ENCODE measurements around the gene MAP3K21. TPM values are rescaled to one million over a fixed set of nuclear protein-coding genes. Genes with fewer than 3 reads are reported as not detected.

Gene MAP3K21
- total and polyA plus RNA-seq, 2 of the 8 experiments (the other 6 are each of a cell fraction or from before 2014, with no cell fraction given): 21.2 to 21.8 TPM

DNA sequence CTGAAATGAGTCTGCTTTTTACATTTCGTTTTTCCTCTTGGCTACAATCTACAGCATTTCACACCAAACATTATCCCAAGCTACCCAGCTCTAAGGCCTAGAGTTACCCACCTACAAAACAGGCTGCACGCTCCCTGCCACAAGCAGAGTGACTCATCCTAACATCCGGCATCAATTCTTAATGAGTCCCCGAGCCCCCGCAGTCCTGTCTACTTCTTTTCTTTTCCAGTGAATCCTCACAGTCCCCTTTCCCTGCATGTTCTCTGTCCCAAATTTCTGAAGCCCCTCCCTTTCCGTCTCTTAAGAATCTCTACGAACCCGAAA lies 32.6 kb upstream of the MAP3K21 start:
- Histone ChIP-seq H3K18ac (ENCODE audit: extremely low read depth, low read length) (no peak overlapping the region), H2BK12ac (ENCODE audit: low read depth, low read length) (0 out of 2 replicates have a peak overlapping the region, but pooled peaks have one; percentile 46), H3K27ac (ENCODE audit: low read depth, low read length) (peak overlapping the region; percentile 53), H3K79me2 (ENCODE audit: control insufficient read depth in 1 of 2, insufficient read depth in 2 of 2, low read length in 2 of 2) (peaks cover 16 to 61% of the 10 kb centered on the region in 2 experiments), H2AFZ (ENCODE audit: low read length) (no peak overlapping the region), H2BK15ac (ENCODE audit: low read length) (no peak overlapping the region), H3K56ac (replicated peaks; ENCODE audit: insufficient read length, low read depth, low read length) (peak overlapping the region; percentile 70), H3K9me3 (ENCODE audit: insufficient read depth in 2 of 2, low read depth in 1 of 2, low read length in 1 of 2) (no peaks in the 10 kb centered on the region), H3K14ac (ENCODE audit: insufficient read length) (no peak overlapping the region), H4K20me1 (replicated peaks in 1 of 2; ENCODE audit: control insufficient read depth in 1 of 2, insufficient read depth in 2 of 2, low read length in 2 of 2) (no peaks in the 10 kb centered on the region), H2BK5ac (ENCODE audit: low read depth, low read length) (peak overlapping the region; percentile 95; the same call in 1 of the 2 replicates), H4K8ac (ENCODE audit: extremely low read depth, insufficient read depth, low read length) (peak overlapping the region; percentile 94; the same call in 1 of the 2 replicates), H3K23me2 (ENCODE audit: low read depth, low read length) (no peaks in the 10 kb centered on the region), H3K4me2 (ENCODE audit: insufficient read depth in 1 of 2, low read depth in 2 of 2, low read length in 2 of 2) (peak overlapping the region; percentile 84), H3K36me3 (ENCODE audit: control insufficient read depth in 2 of 4, insufficient read depth in 4 of 4, low read length in 3 of 4) (no peaks in the 10 kb centered on the region), H4K5ac (ENCODE audit: insufficient read length, low read depth, low read length) (peak overlapping the region; percentile 64), H4K91ac (replicated peaks; ENCODE audit: insufficient read length, low read length) (peak overlapping the region; percentile 60), H3K4me3 (ENCODE audit: extremely low read depth in 1 of 4, insufficient read depth in 2 of 4, low read depth in 3 of 4, low read length in 4 of 4) (peak overlapping the region; percentile 77 to 93 (median 89)), H3K4ac (replicated peaks; ENCODE audit: insufficient read length, low read depth, low read length) (no peak overlapping the region), H2AK5ac (ENCODE audit: low read depth, low read length) (no peak overlapping the region), H3K9ac (replicated peaks in 1 of 4; ENCODE audit: extremely low read depth in 1 of 4, low read depth in 3 of 4, low read length in 3 of 4) (peak overlapping the region in 3 of 4 experiments; percentile 68 to 78 (median 78); a peak in 6 of 7 replicates), H3K27me3 (replicated peaks in 1 of 4; ENCODE audit: control insufficient read depth in 3 of 4, extremely low read depth in 1 of 4, insufficient read depth in 3 of 4, low read length in 3 of 4) (no peaks in the 10 kb centered on the region), H3K4me1 (replicated peaks in 1 of 4; ENCODE audit: control insufficient read depth in 3 of 4, insufficient read depth in 4 of 4, low read length in 3 of 4) (peaks cover 3 to 22% (median 15%) of the 10 kb centered on the region in 4 experiments), H2BK20ac (ENCODE audit: low read length) (no peak overlapping the region), H3K23ac (ENCODE audit: insufficient read length) (no peak overlapping the region), H2BK120ac (replicated peaks; ENCODE audit: low read depth, low read length) (no peak overlapping the region), H3K79me1 (ENCODE audit: low read depth, low read length) (no peaks in the 10 kb centered on the region)
- 0% methylated on average over 8 of the region's 8 CpGs; no CpG with 5 or more reads in 1 of the 2 experiments for WGBS, 2 experiments (ENCODE audit: extremely low coverage in 1 of 2, insufficient coverage in 1 of 2, insufficient read length in 1 of 2, insufficient replicate concordance in 2 of 2, low coverage in 1 of 2, low lambda C conversion rate in 2 of 2, missing lambda C conversion rate in 1 of 2)
- FAIRE-seq (no peak), DNase-seq (ENCODE audit: low read depth in 1 of 2, low spot score in 2 of 2) (no peak)
- POLR2A ChIA-PET (ENCODE audit: partially characterized antibody): interaction anchor here (1.1 to 1.6 kb wide), 5 partner anchors 9 to 49 kb away, joined by 3 to 5 read pairs (median 4); no protein-coding TSS in a partner anchor
- CTCF ChIA-PET (ENCODE audit: partially characterized antibody): interaction anchor here (1.0 to 1.6 kb wide), 2 partner anchors 9 to 72 kb away, joined by 3 to 4 read pairs; no protein-coding TSS in a partner anchor
- TF ChIP-seq TBP (IDR thresholded peaks at IDR 0.05; ENCODE audit: low read depth, low read length) (no peak), CEBPB (IDR thresholded peaks at IDR 0.05; ENCODE audit: low read depth, low read length) (no peak), HDAC2 (IDR thresholded peaks at IDR 0.05; ENCODE audit: borderline replicate concordance in 1 of 2, low read depth in 2 of 2, low read length in 2 of 2) (no peak), PHF8 (conservative IDR thresholded peaks at IDR 0.05; ENCODE audit: low read depth, low read length) (no peak), FOSL1 (IDR thresholded peaks at IDR 0.05; ENCODE audit: insufficient read depth, low read depth, low read length) (no peak), GABPA (IDR thresholded peaks at IDR 0.05; ENCODE audit: borderline replicate concordance, insufficient read depth, low read length) (no peak), SIX5 (IDR thresholded peaks at IDR 0.05; ENCODE audit: low read depth, low read length) (no peak), RFX5 (IDR thresholded peaks at IDR 0.05; ENCODE audit: borderline replicate concordance, low read depth, low read length) (no peak), CBX8 (IDR thresholded peaks at IDR 0.05; ENCODE audit: borderline replicate concordance, low read depth, low read length) (no peak), TAF1 (IDR thresholded peaks at IDR 0.05; ENCODE audit: low read depth, low read length) (no peak; the same call in 1 of the 2 replicates), SUZ12 (IDR thresholded peaks at IDR 0.05; ENCODE audit: low read length) (no peak), ZNF274 (IDR thresholded peaks at IDR 0.05; ENCODE audit: borderline replicate concordance, extremely low read depth, low read length) (no peak), RXRA (IDR thresholded peaks at IDR 0.05; ENCODE audit: insufficient read depth, low read depth, low read length) (no peak), YY1 (IDR thresholded peaks at IDR 0.05; ENCODE audit: low read depth, low read length) (no peak)

Measured in H1 (cell line).